ENCODE results near the gene ENPP6. TPM values are rescaled to one million over a fixed set of nuclear protein-coding genes. Genes with fewer than 3 reads are reported as not detected.

The ENPP6 gene
- total RNA-seq, 1 experiment from 2014 or later: not detected

DNA sequence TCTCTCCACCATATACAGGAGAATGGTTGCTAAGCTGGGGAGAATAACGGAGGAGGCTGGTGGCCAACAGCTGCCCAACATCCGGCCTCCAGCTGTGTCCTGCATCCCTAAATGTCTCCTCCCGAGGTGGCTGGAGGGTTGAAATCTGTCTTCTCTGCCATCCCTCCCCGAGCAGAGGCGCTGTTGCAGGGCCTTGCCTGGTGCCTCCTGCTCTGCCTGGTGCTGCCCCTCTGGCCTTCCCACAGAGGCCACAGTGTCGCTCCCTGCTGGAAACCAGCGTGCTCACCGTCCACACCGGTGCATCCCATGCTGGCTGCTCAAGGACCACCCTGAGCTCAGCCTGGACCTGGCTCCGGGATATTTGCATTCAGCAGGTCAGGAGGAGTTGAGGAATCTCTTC is 115.2 kb downstream of the ENPP6 start:
- POLR2A ChIA-PET (ENCODE audit: low non-redundant PET): no interaction called here
- no TSS peak for BruUV-seq (replicated peaks)
- CTCF ChIA-PET: no interaction called here
- Histone ChIP-seq H3K27me3 (replicated peaks; ENCODE audit: insufficient read depth, low read depth, low read length, poor library complexity) (no peaks in the 10 kb centered on the region), H3K27ac (ENCODE audit: low read depth, low read length, poor library complexity, severe bottlenecking) (no peak overlapping the region), H3K9me3 (ENCODE audit: low read depth, low read length, poor library complexity, severe bottlenecking) (no peaks in the 10 kb centered on the region), H3K4me3 (ENCODE audit: low read depth, low read length, poor library complexity, severe bottlenecking) (no peak overlapping the region), H3K4me1 (ENCODE audit: insufficient read depth, low read length, poor library complexity, severe bottlenecking) (no peaks in the 10 kb centered on the region), H3K36me3 (ENCODE audit: insufficient read depth, low read length, poor library complexity, severe bottlenecking) (no peaks in the 10 kb centered on the region)
- no peak for DNase-seq (ENCODE audit: low spot score)
- TF ChIP-seq, protein P1, sequence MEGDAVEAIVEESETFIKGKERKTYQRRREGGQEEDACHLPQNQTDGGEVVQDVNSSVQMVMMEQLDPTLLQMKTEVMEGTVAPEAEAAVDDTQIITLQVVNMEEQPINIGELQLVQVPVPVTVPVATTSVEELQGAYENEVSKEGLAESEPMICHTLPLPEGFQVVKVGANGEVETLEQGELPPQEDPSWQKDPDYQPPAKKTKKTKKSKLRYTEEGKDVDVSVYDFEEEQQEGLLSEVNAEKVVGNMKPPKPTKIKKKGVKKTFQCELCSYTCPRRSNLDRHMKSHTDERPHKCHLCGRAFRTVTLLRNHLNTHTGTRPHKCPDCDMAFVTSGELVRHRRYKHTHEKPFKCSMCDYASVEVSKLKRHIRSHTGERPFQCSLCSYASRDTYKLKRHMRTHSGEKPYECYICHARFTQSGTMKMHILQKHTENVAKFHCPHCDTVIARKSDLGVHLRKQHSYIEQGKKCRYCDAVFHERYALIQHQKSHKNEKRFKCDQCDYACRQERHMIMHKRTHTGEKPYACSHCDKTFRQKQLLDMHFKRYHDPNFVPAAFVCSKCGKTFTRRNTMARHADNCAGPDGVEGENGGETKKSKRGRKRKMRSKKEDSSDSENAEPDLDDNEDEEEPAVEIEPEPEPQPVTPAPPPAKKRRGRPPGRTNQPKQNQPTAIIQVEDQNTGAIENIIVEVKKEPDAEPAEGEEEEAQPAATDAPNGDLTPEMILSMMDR (conservative IDR thresholded peaks at IDR 0.05; ENCODE audit: low read depth, low read length): no peak
- no peak for TF ChIP-seq EZH2 (IDR thresholded peaks at IDR 0.05; ENCODE audit: borderline replicate concordance, low read depth, low read length, poor library complexity, severe bottlenecking)
- intact Hi-C loops (cut with micrococcal nuclease; ENCODE audit: unreplicated experiment): no loop called here

DNA sequence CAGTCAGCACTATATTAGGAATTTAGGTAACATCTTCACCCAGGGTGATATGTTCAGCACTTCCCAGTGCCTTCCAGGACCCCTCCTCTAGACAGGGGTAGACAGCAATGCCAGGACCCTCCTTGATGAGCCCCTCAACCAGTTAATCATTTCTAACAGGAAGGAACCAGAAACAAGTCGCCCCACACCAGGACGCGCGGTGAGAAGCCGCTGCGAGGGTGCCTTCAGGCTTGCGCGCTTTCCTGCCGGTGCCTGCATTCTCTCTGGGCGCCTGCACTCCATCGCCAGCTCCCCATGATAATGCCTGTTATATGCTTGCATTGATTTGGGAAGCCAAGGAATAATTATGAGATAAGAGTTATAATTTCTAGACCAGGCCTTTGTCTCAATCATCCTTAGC is 116.0 kb downstream of the ENPP6 start:
- TF ChIP-seq EZH2 (IDR thresholded peaks at IDR 0.05; ENCODE audit: borderline replicate concordance, low read depth, low read length, poor library complexity, severe bottlenecking): no peak
- TF ChIP-seq, protein P1 (conservative IDR thresholded peaks at IDR 0.05; ENCODE audit: low read depth, low read length): no peak
- H3K27ac ChIP-seq (ENCODE audit: low read depth, low read length, poor library complexity, severe bottlenecking): no peak overlapping the region
- no peak overlapping the region for H3K4me3 ChIP-seq (ENCODE audit: low read depth, low read length, poor library complexity, severe bottlenecking)
- no TSS peak for BruUV-seq (replicated peaks)
- H3K36me3 ChIP-seq (ENCODE audit: insufficient read depth, low read length, poor library complexity, severe bottlenecking): no peaks in the 10 kb centered on the region
- H3K27me3 ChIP-seq (replicated peaks; ENCODE audit: insufficient read depth, low read depth, low read length, poor library complexity): no peaks in the 10 kb centered on the region
- no peak for DNase-seq (ENCODE audit: low spot score)
- intact Hi-C loops (cut with micrococcal nuclease; ENCODE audit: unreplicated experiment): no loop called here
- H3K4me1 ChIP-seq (ENCODE audit: insufficient read depth, low read length, poor library complexity, severe bottlenecking): no peaks in the 10 kb centered on the region
- H3K9me3 ChIP-seq (ENCODE audit: low read depth, low read length, poor library complexity, severe bottlenecking): no peaks in the 10 kb centered on the region
- ChIA-PET CTCF (no interaction called here), POLR2A (ENCODE audit: low non-redundant PET) (no interaction called here)

DNA sequence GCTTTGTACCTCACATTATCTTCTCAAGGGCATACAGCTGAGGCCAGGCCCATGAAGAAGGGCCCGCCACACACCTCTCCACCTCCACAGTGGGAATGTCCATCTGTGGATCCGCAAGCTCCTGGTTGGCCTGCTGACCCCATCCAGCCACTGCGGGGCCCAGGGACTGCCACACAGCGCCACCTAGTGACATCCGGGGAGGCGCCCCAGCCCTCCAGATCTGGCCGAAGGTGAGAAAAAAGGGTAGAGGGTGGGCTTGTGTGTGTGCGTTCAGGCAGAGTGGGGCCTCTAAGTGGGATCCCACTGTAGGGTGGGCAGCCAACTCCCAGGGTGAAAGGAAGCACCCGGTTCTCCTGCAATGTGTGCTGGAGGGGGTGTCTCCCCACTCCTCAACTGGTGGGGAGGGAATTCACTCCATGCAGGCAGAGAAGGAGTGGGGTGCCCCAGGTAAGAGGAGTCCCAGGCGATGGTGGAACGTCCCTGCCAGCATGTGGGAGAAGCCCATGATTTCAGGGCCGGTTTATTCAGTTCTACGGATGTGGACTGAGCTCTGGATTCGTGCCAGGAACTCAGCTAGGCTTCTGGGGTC is 117.3 kb downstream of the ENPP6 start:
- TF ChIP-seq, protein P1 (conservative IDR thresholded peaks at IDR 0.05; ENCODE audit: low read depth, low read length): no peak
- no peak for TF ChIP-seq EZH2 (IDR thresholded peaks at IDR 0.05; ENCODE audit: borderline replicate concordance, low read depth, low read length, poor library complexity, severe bottlenecking)
- ChIA-PET POLR2A (ENCODE audit: low non-redundant PET) (no interaction called here), CTCF (no interaction called here)
- no TSS peak for BruUV-seq (replicated peaks)
- Histone ChIP-seq H3K27ac (ENCODE audit: low read depth, low read length, poor library complexity, severe bottlenecking) (no peak overlapping the region), H3K4me1 (ENCODE audit: insufficient read depth, low read length, poor library complexity, severe bottlenecking) (no peaks in the 10 kb centered on the region), H3K36me3 (ENCODE audit: insufficient read depth, low read length, poor library complexity, severe bottlenecking) (no peaks in the 10 kb centered on the region), H3K27me3 (replicated peaks; ENCODE audit: insufficient read depth, low read depth, low read length, poor library complexity) (no peaks in the 10 kb centered on the region), H3K4me3 (ENCODE audit: low read depth, low read length, poor library complexity, severe bottlenecking) (no peak overlapping the region), H3K9me3 (ENCODE audit: low read depth, low read length, poor library complexity, severe bottlenecking) (no peaks in the 10 kb centered on the region)
- intact Hi-C loops (cut with micrococcal nuclease; ENCODE audit: unreplicated experiment): no loop called here
- no peak for DNase-seq (ENCODE audit: low spot score)
